DND-41 (cell line): ENCODE data around the gene OPTN.

Experiments
- ATAC-seq: fragments of 200-7000 bp; cut with Tn5 transposase; 3 replicates; pipeline ENCODE4 v1.9.1; 2021; ENCODE audit warnings: low read depth; ENCODE audit not compliant: insufficient read depth
- DNase-seq: peaks from one replicate; pipeline ENCODE4 v3.0.0-alpha.2; 2020
- H2AFZ ChIP-seq: 2 replicates; pipeline ENCODE4 v1.6.0; 2012; ENCODE audit warnings: low read depth, low read length
- H3K27ac ChIP-seq: 2 replicates; pipeline ENCODE4 v1.5.1; 2012; ENCODE audit warnings: low read length, inconsistent platforms
- H3K27me3 ChIP-seq: fragments of 200-600 bp; sonication (generic); 2 replicates; pipeline ENCODE4 v1.6.0; 2012; ENCODE audit warnings: low read length, mild to moderate bottlenecking, inconsistent platforms; ENCODE audit not compliant: insufficient read depth, poor library complexity
- H3K36me3 ChIP-seq: 2 replicates; pipeline ENCODE4 v1.5.1; 2012; ENCODE audit warnings: low read length, inconsistent platforms; ENCODE audit not compliant: insufficient read depth
- H3K4me1 ChIP-seq: 2 replicates; pipeline ENCODE4 v1.5.1; 2012; ENCODE audit warnings: mild to moderate bottlenecking, low read length; ENCODE audit not compliant: insufficient read depth
- H3K4me2 ChIP-seq: 2 replicates; pipeline ENCODE4 v1.6.0; 2012; ENCODE audit warnings: mild to moderate bottlenecking, moderate library complexity, low read length, inconsistent platforms; ENCODE audit not compliant: insufficient read depth
- H3K4me3 ChIP-seq, 2 experiments: fragments of 200-600 bp in 1 of 2; shearing (Covaris generic) in 1 of 2; 2 replicates each; pipeline ENCODE4 v1.5.1; 2012 to 2016; ENCODE audit warnings: inconsistent platforms in 2 of 2, low read length in 2 of 2, mild to moderate bottlenecking in 2 of 2, low read depth in 1 of 2, moderate library complexity in 1 of 2
- H3K79me2 ChIP-seq: 2 replicates; pipeline ENCODE4 v1.6.0; 2012; ENCODE audit warnings: low read length, inconsistent platforms; ENCODE audit not compliant: insufficient read depth
- H3K9ac ChIP-seq: 2 replicates; pipeline ENCODE4 v1.6.0; 2012; ENCODE audit warnings: low read depth, mild to moderate bottlenecking, inconsistent platforms, low read length, moderate library complexity
- H3K9me3 ChIP-seq: 2 replicates; pipeline ENCODE4 v1.5.1; 2012; ENCODE audit warnings: low read length, moderate library complexity, mild to moderate bottlenecking, inconsistent platforms; ENCODE audit not compliant: insufficient read depth, severe bottlenecking
- H4K20me1 ChIP-seq: 2 replicates; pipeline ENCODE4 v1.6.0; 2012; ENCODE audit warnings: low read length; ENCODE audit not compliant: insufficient read depth
- EZH2 ChIP-seq: IDR thresholded peaks from 3 replicates; pipeline ENCODE4 v1.6.1; 2012; ENCODE audit warnings: borderline replicate concordance, low read depth, mild to moderate bottlenecking, moderate library complexity, low read length, inconsistent platforms; ENCODE audit not compliant: severe bottlenecking
- TF ChIP-seq, protein P1 (sequence below): IDR thresholded peaks from 2 replicates; pipeline ENCODE4 v1.5.1; 2012; ENCODE audit warnings: borderline replicate concordance, low read length, moderate library complexity, mild to moderate bottlenecking; ENCODE audit not compliant: poor library complexity, severe bottlenecking; ENCODE audit errors: extremely low read depth

OPTN gene

DNA sequence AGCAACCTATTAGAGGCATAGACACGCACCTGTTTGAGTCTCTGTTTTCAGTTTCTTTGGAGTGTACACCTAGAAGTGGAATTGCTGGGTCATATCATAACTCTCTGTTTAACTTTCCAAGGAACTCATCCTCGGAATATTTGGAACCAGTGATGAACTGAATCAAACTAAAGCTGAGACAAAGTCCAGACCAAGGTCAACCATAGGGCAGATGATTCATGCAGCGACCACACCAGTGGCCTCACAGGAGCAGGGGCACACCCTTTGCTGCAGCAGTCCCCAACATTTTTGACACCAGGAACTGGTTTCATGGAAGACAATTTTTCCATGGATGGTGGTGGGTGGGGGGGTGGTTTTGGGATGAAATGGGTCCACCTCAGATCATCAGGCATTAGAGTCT is 4.9 kb upstream of the OPTN start:
- no peaks in the 10 kb centered on the region for H3K36me3 ChIP-seq
- no peaks in the 10 kb centered on the region for H4K20me1 ChIP-seq
- TF ChIP-seq, protein P1, sequence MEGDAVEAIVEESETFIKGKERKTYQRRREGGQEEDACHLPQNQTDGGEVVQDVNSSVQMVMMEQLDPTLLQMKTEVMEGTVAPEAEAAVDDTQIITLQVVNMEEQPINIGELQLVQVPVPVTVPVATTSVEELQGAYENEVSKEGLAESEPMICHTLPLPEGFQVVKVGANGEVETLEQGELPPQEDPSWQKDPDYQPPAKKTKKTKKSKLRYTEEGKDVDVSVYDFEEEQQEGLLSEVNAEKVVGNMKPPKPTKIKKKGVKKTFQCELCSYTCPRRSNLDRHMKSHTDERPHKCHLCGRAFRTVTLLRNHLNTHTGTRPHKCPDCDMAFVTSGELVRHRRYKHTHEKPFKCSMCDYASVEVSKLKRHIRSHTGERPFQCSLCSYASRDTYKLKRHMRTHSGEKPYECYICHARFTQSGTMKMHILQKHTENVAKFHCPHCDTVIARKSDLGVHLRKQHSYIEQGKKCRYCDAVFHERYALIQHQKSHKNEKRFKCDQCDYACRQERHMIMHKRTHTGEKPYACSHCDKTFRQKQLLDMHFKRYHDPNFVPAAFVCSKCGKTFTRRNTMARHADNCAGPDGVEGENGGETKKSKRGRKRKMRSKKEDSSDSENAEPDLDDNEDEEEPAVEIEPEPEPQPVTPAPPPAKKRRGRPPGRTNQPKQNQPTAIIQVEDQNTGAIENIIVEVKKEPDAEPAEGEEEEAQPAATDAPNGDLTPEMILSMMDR, result no peak
- TF ChIP-seq EZH2, result no peak
- H3K4me1 ChIP-seq, result peaks cover 13% of the 10 kb centered on the region
- H3K4me3 ChIP-seq, result no peak overlapping the region
- H3K4me2 ChIP-seq, result no peak overlapping the region
- H3K27me3 ChIP-seq, result peaks cover 37% of the 10 kb centered on the region
- no peak for DNase-seq
- no peak overlapping the region for H2AFZ ChIP-seq
- H3K9ac ChIP-seq, result no peak overlapping the region
- no peaks in the 10 kb centered on the region for H3K9me3 ChIP-seq
- H3K79me2 ChIP-seq, result no peaks in the 10 kb centered on the region
- H3K27ac ChIP-seq, result no peak overlapping the region
- ATAC-seq, result no peak

DNA sequence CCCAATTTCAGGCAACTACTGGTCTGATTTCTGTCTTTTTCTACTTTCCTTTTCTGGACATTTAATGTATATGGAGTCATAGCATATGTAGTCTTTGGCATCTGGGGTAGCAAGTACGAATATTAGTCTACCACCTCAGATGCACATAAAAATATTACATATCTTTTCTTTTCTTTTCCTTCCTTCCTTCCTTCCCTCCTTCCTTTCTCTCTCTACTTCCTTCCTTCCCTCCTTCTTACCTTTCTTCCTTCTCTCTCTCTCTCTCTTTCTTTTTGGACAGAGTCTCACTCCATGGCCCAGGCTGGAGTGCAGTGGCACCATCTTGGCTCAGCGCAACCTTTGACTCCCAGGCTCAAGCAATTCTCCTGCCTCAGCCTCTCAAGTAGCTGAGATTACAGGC is 4.0 kb upstream of the OPTN start:
- no peak for TF ChIP-seq EZH2
- TF ChIP-seq, protein P1, result no peak
- Histone ChIP-seq H3K27ac (no peak overlapping the region), H4K20me1 (no peaks in the 10 kb centered on the region), H3K9me3 (no peaks in the 10 kb centered on the region), H3K79me2 (no peaks in the 10 kb centered on the region), H3K36me3 (no peaks in the 10 kb centered on the region), H2AFZ (no peak overlapping the region), H3K27me3 (peaks cover 45% of the 10 kb centered on the region), H3K4me3 (no peak overlapping the region), H3K4me1 (peaks cover 21% of the 10 kb centered on the region), H3K4me2 (no peak overlapping the region), H3K9ac (no peak overlapping the region)
- DNase-seq (no peak), ATAC-seq (no peak)

DNA sequence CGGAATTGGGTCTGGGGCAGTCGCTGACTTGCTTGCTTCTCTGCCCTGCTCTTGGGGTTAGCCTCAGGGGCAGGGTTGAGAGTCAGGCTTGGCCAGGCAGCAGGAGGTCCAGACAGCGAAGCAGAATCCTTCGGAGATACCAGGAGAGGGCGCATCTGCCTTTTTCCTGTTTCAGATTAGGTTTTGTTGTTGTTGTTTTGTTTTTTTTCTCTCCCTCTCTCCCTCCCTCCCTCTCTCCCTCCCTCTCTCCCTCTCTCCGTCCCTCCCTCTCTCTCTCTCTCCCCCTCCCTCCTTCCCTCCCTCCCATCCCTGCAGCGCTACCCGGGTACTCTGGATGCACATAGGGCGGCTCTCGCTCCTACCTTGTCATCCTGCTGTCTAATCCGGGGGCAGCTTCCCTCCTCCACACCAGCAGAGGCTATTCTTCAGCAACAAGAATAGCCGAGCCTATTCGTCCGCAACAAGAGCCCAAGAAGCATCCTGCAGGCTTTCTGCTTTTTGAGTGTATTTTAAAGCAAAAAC is 758 bp upstream of the OPTN start:
- no peak overlapping the region for H3K9ac ChIP-seq
- no peak overlapping the region for H3K27ac ChIP-seq
- DNase-seq (peak; percentile 20), ATAC-seq (no peak; the same call in 2 of the 3 replicates)
- H2AFZ ChIP-seq, result no peak overlapping the region; the same call in 1 of the 2 replicates
- H3K79me2 ChIP-seq, result no peaks in the 10 kb centered on the region
- H3K9me3 ChIP-seq, result no peaks in the 10 kb centered on the region
- peak overlapping the region in 1 of 2 experiments; percentile 67; a peak in 1 of 4 replicates for H3K4me3 ChIP-seq
- peaks cover 48% of the 10 kb centered on the region for H3K27me3 ChIP-seq
- peak overlapping the region; percentile 93 for H3K4me2 ChIP-seq
- H4K20me1 ChIP-seq, result no peaks in the 10 kb centered on the region
- peak; percentile 36 for TF ChIP-seq EZH2
- TF ChIP-seq, protein P1, result peak; percentile 50
- peaks cover 24% of the 10 kb centered on the region for H3K4me1 ChIP-seq
- no peaks in the 10 kb centered on the region for H3K36me3 ChIP-seq
